Measurements from ENCODE around the gene APBA2.

APBA2 gene

DNA sequence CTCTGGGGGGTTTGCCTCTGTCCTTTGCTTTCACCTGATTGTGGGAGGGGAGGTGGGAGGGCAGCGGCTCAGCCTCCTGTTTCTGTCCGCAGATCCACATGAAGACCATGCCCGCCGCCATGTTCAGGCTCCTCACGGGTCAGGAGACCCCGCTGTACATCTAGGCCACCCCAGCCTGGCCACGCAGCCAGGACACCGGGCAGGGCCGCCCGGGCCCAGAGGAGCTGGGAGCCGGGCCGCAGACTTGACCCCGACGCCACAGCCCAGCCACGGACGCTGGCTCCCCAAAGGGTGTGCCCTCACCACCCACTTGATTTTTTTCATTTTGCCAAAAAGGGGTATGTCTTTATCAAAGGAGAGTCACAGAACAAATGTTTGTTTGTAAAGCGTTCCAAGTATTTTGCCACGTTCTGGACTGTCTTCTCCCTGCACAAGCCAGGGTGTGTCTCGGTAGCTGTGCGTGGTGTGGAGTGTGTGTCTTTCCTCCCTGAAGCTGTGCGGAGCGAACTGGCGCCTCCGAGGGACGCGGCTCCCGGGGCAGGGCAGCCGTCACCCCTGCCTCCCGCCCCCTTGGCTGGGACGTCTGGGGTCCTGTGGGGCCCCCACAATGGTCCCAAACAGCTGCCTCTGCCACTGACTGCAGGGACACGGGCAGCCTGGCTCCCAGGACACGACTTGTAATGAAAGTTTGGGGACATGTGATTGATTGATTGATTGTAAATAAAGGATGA is 231.4 kb downstream of the APBA2 start:
- Histone ChIP-seq H3K36me3 (ENCODE audit: control insufficient read depth in 5 of 5, insufficient read depth in 5 of 5, low read length in 5 of 5) (no peaks in the 10 kb centered on the region), H3K4me3 (ENCODE audit: low read depth in 1 of 5, low read length in 5 of 5) (no peak overlapping the region), H3K27ac (ENCODE audit: low read depth, low read length) (no peak overlapping the region), H3K27me3 (ENCODE audit: control insufficient read depth in 5 of 5, insufficient read depth in 4 of 5, low read length in 5 of 5) (peaks cover 19 to 31% (median 30%) of the 10 kb centered on the region in 5 donors), H3K9ac (ENCODE audit: low read length in 5 of 5) (no peak overlapping the region), H3K4me1 (ENCODE audit: control insufficient read depth in 5 of 5, insufficient read depth in 5 of 5, low read length in 5 of 5) (peaks cover 0 to 8% (median 7%) of the 10 kb centered on the region in 5 donors), H3K9me3 (ENCODE audit: control insufficient read depth in 5 of 5, low read length in 5 of 5) (no peaks in the 10 kb centered on the region)

DNA sequence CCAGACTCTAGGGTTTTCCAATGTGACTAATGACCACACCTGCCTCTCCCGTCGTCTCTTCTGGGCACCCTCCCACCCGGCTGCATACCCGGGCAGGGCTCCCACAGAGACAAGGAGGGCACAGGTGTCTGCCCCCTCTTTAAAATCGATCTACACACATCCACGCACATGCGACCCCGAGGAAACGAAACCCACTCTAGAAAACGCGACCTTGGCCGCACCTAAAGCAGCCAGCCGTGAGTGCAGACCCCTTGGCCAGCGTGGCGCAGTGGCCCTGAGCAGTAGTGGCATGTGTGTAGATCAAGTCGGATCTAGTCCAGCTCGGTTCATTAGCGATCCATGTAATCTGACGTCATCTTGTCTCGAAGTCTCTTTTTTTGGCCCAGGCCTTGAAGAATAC is 232.0 kb downstream of the APBA2 start:
- H3K27me3 ChIP-seq (ENCODE audit: control insufficient read depth in 5 of 5, insufficient read depth in 4 of 5, low read length in 5 of 5), result peaks cover 19 to 31% (median 29%) of the 10 kb centered on the region in 5 donors
- no peaks in the 10 kb centered on the region for H3K9me3 ChIP-seq (ENCODE audit: control insufficient read depth in 5 of 5, low read length in 5 of 5)
- H3K4me1 ChIP-seq (ENCODE audit: control insufficient read depth in 5 of 5, insufficient read depth in 5 of 5, low read length in 5 of 5), result peaks cover 0 to 8% (median 7%) of the 10 kb centered on the region in 5 donors
- no peak overlapping the region for H3K4me3 ChIP-seq (ENCODE audit: low read depth in 1 of 5, low read length in 5 of 5)
- H3K27ac ChIP-seq (ENCODE audit: low read depth, low read length), result no peak overlapping the region
- H3K36me3 ChIP-seq (ENCODE audit: control insufficient read depth in 5 of 5, insufficient read depth in 5 of 5, low read length in 5 of 5), result no peaks in the 10 kb centered on the region
- H3K9ac ChIP-seq (ENCODE audit: low read length in 5 of 5), result no peak overlapping the region

DNA sequence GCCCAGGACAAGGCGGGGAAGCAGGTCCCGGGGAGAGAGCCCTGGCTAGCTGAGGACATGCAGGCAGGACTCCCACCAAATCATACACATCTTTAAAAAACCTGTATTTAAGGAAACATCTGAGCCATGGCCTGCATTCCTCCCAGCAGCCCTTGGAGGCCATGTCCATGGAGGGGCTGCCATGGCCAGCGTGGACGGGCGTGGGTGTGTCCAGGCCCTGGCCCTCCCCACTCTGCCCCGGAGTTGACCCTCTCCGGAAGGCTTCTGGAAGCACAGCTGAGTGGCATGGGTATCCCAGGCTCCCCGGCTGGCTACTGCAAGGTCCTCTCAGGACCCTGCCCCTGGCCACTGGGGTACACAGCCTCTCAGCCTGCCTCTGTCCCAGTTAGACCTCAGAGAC is 234.1 kb downstream of the APBA2 start:
- Histone ChIP-seq H3K27me3 (ENCODE audit: control insufficient read depth in 5 of 5, insufficient read depth in 4 of 5, low read length in 5 of 5) (peaks cover 8 to 19% (median 12%) of the 10 kb centered on the region in 5 donors), H3K4me1 (ENCODE audit: control insufficient read depth in 5 of 5, insufficient read depth in 5 of 5, low read length in 5 of 5) (peaks cover 0 to 8% (median 7%) of the 10 kb centered on the region in 5 donors), H3K36me3 (ENCODE audit: control insufficient read depth in 5 of 5, insufficient read depth in 5 of 5, low read length in 5 of 5) (no peaks in the 10 kb centered on the region), H3K27ac (ENCODE audit: low read depth, low read length) (no peak overlapping the region), H3K9ac (ENCODE audit: low read length in 5 of 5) (no peak overlapping the region), H3K4me3 (ENCODE audit: low read depth in 1 of 5, low read length in 5 of 5) (no peak overlapping the region), H3K9me3 (ENCODE audit: control insufficient read depth in 5 of 5, low read length in 5 of 5) (no peaks in the 10 kb centered on the region)

DNA sequence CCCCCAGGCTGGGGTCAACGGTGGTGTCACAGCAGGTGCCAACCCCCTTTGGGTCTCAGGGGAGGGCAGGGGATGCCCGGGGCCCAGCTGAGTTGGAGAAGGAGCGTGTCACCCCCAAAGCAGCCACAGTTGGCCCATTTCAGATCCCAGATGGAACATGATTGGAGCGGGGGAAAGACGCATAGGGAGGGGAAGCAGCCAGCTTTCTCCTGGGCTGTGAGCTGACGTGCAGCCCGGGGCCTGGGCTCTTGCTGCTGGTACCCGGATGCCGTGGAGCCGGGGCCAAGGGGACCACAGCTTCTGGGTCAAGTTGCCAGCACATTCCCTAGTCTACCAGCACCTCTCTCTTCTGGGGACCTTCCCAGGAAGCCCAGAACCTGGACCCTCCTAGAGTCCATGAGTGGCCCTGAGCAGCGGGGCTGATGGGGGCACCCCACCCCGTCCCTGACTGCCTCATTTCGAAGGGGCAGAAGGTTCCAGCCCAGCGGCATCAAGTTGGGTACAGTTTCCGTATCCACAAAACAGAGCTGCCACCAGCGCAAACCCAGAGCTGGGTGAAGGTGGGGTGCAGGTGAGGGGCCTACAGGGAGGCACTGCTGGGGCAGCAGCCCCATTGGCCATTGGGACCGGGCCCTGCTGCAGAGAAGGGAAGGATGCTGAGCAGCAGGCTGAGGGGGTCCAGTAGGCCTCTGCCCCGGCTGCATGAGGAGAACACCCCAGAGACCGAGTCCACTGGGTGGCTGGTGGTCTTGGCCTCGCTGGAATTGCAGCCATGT is 235.0 kb downstream of the APBA2 start:
- Histone ChIP-seq H3K36me3 (ENCODE audit: control insufficient read depth in 5 of 5, insufficient read depth in 5 of 5, low read length in 5 of 5) (no peaks in the 10 kb centered on the region), H3K9me3 (ENCODE audit: control insufficient read depth in 5 of 5, low read length in 5 of 5) (no peaks in the 10 kb centered on the region), H3K27me3 (ENCODE audit: control insufficient read depth in 5 of 5, insufficient read depth in 4 of 5, low read length in 5 of 5) (peaks cover 3 to 11% (median 6%) of the 10 kb centered on the region in 5 donors), H3K27ac (ENCODE audit: low read depth, low read length) (no peak overlapping the region), H3K4me1 (ENCODE audit: control insufficient read depth in 5 of 5, insufficient read depth in 5 of 5, low read length in 5 of 5) (peaks cover 0 to 1% (median under 1%) of the 10 kb centered on the region in 5 donors), H3K9ac (ENCODE audit: low read length in 5 of 5) (no peak overlapping the region), H3K4me3 (ENCODE audit: low read depth in 1 of 5, low read length in 5 of 5) (no peak overlapping the region)

DNA sequence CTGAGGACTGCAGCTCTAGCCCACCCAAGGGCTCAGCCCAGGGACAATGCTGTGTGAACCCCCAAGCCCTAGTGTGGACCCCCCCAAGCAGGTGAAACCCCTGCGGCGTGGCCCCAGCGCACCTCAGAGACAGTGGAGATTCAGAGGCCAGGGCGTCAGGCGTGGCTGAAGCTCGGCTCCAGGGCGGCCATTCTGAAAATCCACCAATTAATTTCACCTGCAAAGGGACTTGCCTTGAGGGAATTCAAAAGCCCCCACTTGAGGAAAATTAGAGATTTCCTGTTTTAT is 235.5 kb downstream of the APBA2 start:
- Histone ChIP-seq H3K4me1 (ENCODE audit: control insufficient read depth in 5 of 5, insufficient read depth in 5 of 5, low read length in 5 of 5) (no peaks in the 10 kb centered on the region), H3K9ac (ENCODE audit: low read length in 5 of 5) (no peak overlapping the region), H3K9me3 (ENCODE audit: control insufficient read depth in 5 of 5, low read length in 5 of 5) (no peaks in the 10 kb centered on the region), H3K27me3 (ENCODE audit: control insufficient read depth in 5 of 5, insufficient read depth in 4 of 5, low read length in 5 of 5) (peaks cover 0 to 10% (median 3%) of the 10 kb centered on the region in 5 donors), H3K36me3 (ENCODE audit: control insufficient read depth in 5 of 5, insufficient read depth in 5 of 5, low read length in 5 of 5) (no peaks in the 10 kb centered on the region), H3K27ac (ENCODE audit: low read depth, low read length) (no peak overlapping the region), H3K4me3 (ENCODE audit: low read depth in 1 of 5, low read length in 5 of 5) (no peak overlapping the region)

DNA sequence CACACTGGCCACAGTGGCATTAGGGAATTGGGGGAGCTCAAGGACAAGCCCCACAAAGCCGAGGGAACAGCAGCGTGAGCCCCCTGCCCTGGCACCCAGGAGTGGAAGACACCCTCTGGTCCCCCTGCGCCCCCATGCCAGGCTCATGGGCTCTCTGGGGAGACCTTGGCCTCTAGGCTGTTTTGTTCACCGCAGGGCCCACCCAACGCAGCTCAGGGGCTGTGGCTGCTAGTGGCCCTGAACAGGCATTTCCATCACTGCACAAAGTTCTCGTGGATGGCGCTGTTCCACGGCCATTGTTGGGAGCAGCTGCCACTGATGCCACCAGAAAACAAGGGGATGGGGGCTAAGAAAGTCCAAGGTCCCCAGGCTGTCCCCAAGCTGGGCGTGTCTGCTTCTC is 236.1 kb downstream of the APBA2 start:
- Histone ChIP-seq H3K27me3 (ENCODE audit: control insufficient read depth in 5 of 5, insufficient read depth in 4 of 5, low read length in 5 of 5) (peaks cover 2 to 12% (median 3%) of the 10 kb centered on the region in 5 donors), H3K36me3 (ENCODE audit: control insufficient read depth in 5 of 5, insufficient read depth in 5 of 5, low read length in 5 of 5) (no peaks in the 10 kb centered on the region), H3K4me1 (ENCODE audit: control insufficient read depth in 5 of 5, insufficient read depth in 5 of 5, low read length in 5 of 5) (no peaks in the 10 kb centered on the region), H3K9me3 (ENCODE audit: control insufficient read depth in 5 of 5, low read length in 5 of 5) (no peaks in the 10 kb centered on the region), H3K4me3 (ENCODE audit: low read depth in 1 of 5, low read length in 5 of 5) (no peak overlapping the region), H3K9ac (ENCODE audit: low read length in 5 of 5) (no peak overlapping the region), H3K27ac (ENCODE audit: low read depth, low read length) (no peak overlapping the region)

DNA sequence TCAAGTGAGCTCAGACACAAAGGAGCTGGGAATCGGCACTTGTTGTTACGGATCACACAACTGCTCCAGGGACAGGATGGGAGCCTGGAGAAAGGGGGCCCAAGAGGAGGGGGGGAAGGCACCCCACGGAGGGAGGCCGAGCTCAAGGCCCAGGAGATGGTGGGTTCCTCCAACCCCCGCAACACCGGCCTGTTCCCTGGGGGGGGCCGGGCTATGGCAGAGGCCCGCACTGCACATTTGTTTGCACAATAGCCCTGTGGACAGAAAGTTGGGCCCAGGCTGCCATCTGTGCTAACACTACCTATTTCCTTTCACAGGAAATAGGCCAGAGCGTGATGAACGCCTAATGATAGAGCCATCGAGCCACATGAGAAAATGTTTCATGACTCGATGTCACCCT is 236.7 kb downstream of the APBA2 start:
- H3K9ac ChIP-seq (ENCODE audit: low read length in 5 of 5), result no peak overlapping the region
- no peaks in the 10 kb centered on the region for H3K4me1 ChIP-seq (ENCODE audit: control insufficient read depth in 5 of 5, insufficient read depth in 5 of 5, low read length in 5 of 5)
- H3K4me3 ChIP-seq (ENCODE audit: low read depth in 1 of 5, low read length in 5 of 5), result no peak overlapping the region
- no peaks in the 10 kb centered on the region for H3K9me3 ChIP-seq (ENCODE audit: control insufficient read depth in 5 of 5, low read length in 5 of 5)
- peaks cover 0 to 9% (median 5%) of the 10 kb centered on the region in 5 donors for H3K27me3 ChIP-seq (ENCODE audit: control insufficient read depth in 5 of 5, insufficient read depth in 4 of 5, low read length in 5 of 5)
- H3K36me3 ChIP-seq (ENCODE audit: control insufficient read depth in 5 of 5, insufficient read depth in 5 of 5, low read length in 5 of 5), result no peaks in the 10 kb centered on the region
- H3K27ac ChIP-seq (ENCODE audit: low read depth, low read length), result no peak overlapping the region

DNA sequence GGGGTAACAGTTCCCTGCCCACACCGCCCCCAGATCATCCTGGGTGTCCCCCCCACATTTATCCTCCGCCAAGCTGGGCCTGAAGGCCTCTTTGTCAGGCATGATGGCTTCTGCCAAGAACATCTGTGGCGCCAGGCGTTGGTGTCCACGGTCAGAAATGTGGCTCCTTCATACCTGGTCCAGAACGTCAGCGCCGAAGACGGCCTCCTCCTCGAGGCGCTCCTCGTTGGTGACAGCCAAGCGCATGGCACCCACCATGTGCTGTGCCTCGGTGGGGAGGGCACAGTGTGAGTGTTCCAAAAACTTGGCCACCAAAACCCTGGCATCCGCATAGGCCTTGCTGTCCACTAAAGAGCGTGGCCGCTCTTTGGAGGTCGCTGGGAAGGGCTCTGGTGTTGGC is 237.4 kb downstream of the APBA2 start:
- Histone ChIP-seq H3K4me3 (ENCODE audit: low read depth in 1 of 5, low read length in 5 of 5) (no peak overlapping the region), H3K36me3 (ENCODE audit: control insufficient read depth in 5 of 5, insufficient read depth in 5 of 5, low read length in 5 of 5) (no peaks in the 10 kb centered on the region), H3K27me3 (ENCODE audit: control insufficient read depth in 5 of 5, insufficient read depth in 4 of 5, low read length in 5 of 5) (peaks cover 0 to 13% (median 5%) of the 10 kb centered on the region in 5 donors), H3K9me3 (ENCODE audit: control insufficient read depth in 5 of 5, low read length in 5 of 5) (no peaks in the 10 kb centered on the region), H3K9ac (ENCODE audit: low read length in 5 of 5) (no peak overlapping the region), H3K27ac (ENCODE audit: low read depth, low read length) (no peak overlapping the region), H3K4me1 (ENCODE audit: control insufficient read depth in 5 of 5, insufficient read depth in 5 of 5, low read length in 5 of 5) (no peaks in the 10 kb centered on the region)

DNA sequence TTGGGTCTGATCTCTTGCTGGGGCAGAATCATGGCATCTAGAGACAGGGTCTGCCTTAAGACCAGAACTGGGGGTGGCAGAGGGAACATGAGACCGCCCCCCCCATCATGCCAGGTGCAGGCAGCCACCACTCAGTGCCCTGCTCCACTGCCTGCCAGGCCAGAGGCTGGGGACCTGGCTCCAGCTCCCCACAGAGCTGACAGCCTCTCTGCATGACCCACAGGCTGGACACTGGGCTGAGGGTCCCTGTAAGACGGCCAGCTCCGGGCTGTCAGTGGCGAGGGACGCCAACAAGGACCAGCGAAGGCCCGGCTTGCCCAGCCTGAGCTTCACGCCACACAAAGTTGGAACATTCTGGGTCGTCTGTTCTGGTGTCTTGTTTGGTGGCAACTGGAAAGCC is 238.2 kb downstream of the APBA2 start:
- no peak overlapping the region for H3K27ac ChIP-seq (ENCODE audit: low read depth, low read length)
- H3K9me3 ChIP-seq (ENCODE audit: control insufficient read depth in 5 of 5, low read length in 5 of 5), result no peaks in the 10 kb centered on the region
- no peak overlapping the region for H3K9ac ChIP-seq (ENCODE audit: low read length in 5 of 5)
- H3K4me1 ChIP-seq (ENCODE audit: control insufficient read depth in 5 of 5, insufficient read depth in 5 of 5, low read length in 5 of 5), result no peaks in the 10 kb centered on the region
- no peak overlapping the region for H3K4me3 ChIP-seq (ENCODE audit: low read depth in 1 of 5, low read length in 5 of 5)
- no peaks in the 10 kb centered on the region for H3K36me3 ChIP-seq (ENCODE audit: control insufficient read depth in 5 of 5, insufficient read depth in 5 of 5, low read length in 5 of 5)
- H3K27me3 ChIP-seq (ENCODE audit: control insufficient read depth in 5 of 5, insufficient read depth in 4 of 5, low read length in 5 of 5), result peaks cover 0 to 13% (median 6%) of the 10 kb centered on the region in 5 donors

DNA sequence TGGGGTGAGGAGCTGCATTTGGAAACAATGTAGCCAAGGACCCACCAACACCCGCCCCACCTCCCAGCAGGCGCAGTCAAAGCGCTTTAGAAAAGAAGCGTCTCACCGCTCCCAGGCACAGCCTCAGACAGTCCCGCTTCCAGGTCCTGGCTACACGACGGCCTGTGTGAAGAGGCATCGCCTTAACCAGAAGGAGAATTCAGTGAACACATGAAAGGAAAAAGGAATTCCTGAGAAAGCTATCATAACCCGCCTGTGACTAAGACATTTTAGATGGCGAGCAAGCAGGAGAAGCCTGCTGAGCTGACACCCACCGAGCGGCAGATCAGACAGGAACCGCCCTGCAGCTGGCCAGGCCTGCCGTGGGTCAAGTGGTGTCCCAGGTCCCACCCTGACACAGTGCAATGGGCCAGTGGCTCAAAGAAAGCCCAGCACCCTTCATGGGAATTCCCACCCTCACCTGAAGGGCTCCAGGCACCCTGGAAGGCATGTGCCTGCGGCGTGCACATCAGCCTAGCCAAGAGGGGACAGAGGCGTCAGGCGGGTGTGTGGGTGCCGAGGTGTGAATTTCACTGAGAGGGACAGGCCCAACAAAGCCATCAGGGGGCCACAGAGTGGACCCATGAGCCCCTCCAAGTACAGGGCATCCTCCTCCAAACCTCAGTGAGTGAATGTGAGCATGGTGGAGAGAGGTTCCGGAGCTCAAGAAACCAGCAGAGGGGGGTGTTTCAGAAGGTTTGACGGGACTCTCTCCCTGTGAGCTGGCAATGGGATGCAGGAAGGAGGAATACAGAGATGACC is 239.0 kb downstream of the APBA2 start:
- peaks cover 4 to 13% (median 9%) of the 10 kb centered on the region in 5 donors for H3K27me3 ChIP-seq (ENCODE audit: control insufficient read depth in 5 of 5, insufficient read depth in 4 of 5, low read length in 5 of 5)

More for the DNA sequence above, 239.0 kb downstream of the APBA2 start:
- H3K9me3 ChIP-seq (ENCODE audit: control insufficient read depth in 5 of 5, low read length in 5 of 5), result no peaks in the 10 kb centered on the region
- H3K9ac ChIP-seq (ENCODE audit: low read length in 5 of 5), result no peak overlapping the region
- H3K4me1 ChIP-seq (ENCODE audit: control insufficient read depth in 5 of 5, insufficient read depth in 5 of 5, low read length in 5 of 5), result no peaks in the 10 kb centered on the region
- no peak overlapping the region for H3K27ac ChIP-seq (ENCODE audit: low read depth, low read length)
- no peaks in the 10 kb centered on the region for H3K36me3 ChIP-seq (ENCODE audit: control insufficient read depth in 5 of 5, insufficient read depth in 5 of 5, low read length in 5 of 5)
- H3K4me3 ChIP-seq (ENCODE audit: low read depth in 1 of 5, low read length in 5 of 5), result no peak overlapping the region

Measured in subcutaneous abdominal adipose tissue (tissue), 5 donors.